HG03045 (cell line): Measurements from ENCODE around the gene RPS28.
"Not testable (repeated sequence)": the region's sequence is repeated elsewhere in the genome, so short reads cannot be mapped to it uniquely, and the experiment has no call there.

Source experiments
- ATAC-seq: cut with Tn5 transposase; IDR thresholded peaks from one replicate; pipeline ENCODE4 v1.9.1; 2021; ENCODE audit warnings: mild to moderate bottlenecking, moderate library complexity; ENCODE audit not compliant: unreplicated experiment

RPS28 gene

DNA sequence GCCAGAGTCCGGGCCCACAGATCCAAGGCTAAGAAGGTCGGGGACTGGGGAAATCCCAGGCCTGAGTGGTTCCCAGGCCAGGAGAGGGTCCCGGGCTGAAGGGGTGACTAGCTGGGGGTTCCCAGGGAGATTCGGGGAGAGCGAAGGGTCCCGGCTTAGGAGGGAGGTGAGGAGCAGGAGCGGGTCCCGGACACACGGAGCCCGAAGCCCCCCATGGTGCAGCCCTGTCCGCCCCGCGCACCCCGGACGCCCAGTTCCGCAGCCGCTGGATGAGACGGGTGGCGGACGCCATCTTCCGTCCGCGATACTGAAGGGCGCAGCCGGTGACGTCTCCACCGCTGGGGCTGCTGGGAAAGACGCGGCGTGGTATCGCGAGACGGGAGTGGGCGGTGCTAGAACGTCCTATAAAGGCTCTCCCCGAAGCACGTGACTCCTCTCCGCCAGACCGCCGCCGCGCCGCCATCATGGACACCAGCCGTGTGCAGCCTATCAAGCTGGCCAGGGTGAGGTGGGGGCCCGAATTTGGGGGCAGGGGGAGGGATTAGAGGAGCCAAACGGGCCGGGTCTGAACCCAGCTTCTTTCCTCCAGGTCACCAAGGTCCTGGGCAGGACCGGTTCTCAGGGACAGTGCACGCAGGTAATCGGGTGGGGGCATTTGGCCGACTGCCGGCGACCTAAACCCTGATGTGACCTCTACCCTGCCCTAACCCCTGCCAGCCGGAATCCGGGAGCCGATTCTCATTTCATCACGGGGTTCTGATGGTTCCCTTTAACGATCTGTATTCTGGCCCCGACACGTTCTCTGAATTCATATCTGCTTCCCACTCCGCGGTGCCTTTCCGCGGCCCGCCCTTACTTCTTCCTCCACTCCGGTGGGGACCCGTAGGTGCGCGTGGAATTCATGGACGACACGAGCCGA is at the start of gene RPS28, which contains the start of gene NDUFA7:
Gene RPS28, plus strand, starts transcription at position 430 of the 919 bp plus-strand sequence. Its CDS starts 35 bp downstream, at position 465.
Gene NDUFA7, minus strand, starts transcription at position 309 of the 919 bp plus-strand sequence. Its CDS starts 17 bp downstream, at position 292.
- peak; percentile 85 for ATAC-seq

- not testable (repeated sequence) for ATAC-seq
Observed at GRCh38 chr19:8276508-8276907, 44.8 kb upstream of the RPS28 start.

GRCh38 chr19:8291337-8291736 is 30.0 kb upstream of the RPS28 start:
- not testable (repeated sequence) for ATAC-seq

DNA sequence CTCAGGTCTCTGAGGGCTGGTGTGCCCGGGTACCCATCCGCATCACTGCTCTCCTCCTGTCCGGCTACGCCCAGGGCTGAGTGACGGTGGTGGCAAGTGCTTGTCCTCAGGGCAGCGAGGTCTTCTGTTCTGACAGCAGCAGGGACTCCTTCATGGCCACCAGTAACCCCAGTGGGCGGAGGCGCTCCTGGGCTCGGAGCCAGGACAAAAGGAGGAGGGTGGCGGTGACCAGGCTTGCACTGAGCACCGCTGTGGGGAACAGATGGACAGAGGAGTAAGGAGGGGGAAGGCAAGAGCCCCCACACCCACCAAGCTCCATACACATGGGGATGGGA is 19.0 kb upstream of the RPS28 start:
- no peak for ATAC-seq

DNA sequence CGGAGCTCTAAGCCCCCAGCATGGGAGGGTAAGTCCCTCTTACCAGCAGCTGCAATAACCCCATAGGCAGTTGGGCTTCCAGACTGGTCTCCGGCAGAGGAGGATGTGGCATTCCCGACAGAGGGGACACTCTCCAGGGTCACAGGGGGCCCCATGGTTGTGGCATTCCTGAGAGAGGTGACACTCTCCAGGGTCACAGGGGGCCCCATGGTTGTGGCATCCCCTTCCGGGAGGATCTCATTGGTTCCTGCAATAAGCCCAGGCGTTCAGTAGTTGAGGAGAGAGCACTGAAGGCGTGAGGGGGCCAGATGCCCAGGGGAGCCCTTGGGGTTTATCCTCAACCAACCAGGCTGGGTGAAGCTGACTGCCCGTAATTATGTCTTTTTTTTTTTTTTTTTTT is 18.6 kb upstream of the RPS28 start:
- no peak for ATAC-seq

GRCh38 chr19:8304841-8305621 is 16.3 kb upstream of the RPS28 start:
- ATAC-seq = no peak

DNA sequence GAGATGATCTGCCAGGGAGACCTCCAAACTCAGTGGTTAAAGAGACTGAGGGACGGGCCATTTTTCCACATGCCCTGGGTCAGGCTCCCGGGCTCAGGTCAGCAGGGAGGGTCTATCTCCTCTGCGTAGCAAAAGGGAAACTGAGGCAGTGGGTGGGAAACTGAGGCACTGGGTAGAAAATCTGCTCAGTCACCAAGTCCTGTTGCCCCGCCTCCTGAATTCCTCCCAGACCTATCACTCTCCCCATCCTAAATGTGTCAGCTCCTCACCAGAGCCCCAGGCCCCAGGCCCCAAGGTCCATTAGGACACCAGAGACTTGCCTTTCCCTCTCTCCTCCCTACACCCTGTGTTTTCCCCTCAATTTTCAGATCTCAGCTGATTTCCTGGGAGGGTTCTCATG is 15.5 kb upstream of the RPS28 start:
- ATAC-seq = no peak

GRCh38 chr19:8306235-8307054 is 14.9 kb upstream of the RPS28 start:
- no peak for ATAC-seq

DNA sequence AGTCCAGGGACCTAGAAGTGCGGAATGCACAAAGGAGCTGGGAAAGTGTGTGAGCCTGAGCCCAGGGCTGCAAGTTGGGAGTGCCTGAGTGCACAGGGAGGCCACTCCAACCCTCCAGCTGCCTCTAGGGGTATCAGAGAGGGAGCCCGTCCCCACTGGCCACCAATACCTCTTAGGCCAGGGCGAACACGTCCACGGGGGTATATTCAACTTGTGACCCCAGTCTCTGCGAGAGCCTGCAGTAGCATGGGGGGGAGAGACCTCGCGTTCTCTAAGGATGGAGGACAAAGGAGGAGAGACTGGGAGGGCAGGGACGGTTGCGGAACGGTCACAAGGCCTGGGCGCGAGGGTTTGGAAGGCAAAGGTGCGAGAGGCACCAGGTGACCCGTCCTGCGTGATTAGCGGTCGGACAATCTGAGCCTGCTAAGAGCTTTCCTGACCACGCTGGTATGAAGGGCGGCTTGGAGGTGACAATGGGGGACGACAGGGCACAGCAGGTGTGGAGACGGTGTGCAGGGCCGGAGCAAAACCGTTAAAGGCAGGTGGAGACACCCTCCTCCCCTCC is 13.8 kb upstream of the RPS28 start:
- ATAC-seq = no peak

DNA sequence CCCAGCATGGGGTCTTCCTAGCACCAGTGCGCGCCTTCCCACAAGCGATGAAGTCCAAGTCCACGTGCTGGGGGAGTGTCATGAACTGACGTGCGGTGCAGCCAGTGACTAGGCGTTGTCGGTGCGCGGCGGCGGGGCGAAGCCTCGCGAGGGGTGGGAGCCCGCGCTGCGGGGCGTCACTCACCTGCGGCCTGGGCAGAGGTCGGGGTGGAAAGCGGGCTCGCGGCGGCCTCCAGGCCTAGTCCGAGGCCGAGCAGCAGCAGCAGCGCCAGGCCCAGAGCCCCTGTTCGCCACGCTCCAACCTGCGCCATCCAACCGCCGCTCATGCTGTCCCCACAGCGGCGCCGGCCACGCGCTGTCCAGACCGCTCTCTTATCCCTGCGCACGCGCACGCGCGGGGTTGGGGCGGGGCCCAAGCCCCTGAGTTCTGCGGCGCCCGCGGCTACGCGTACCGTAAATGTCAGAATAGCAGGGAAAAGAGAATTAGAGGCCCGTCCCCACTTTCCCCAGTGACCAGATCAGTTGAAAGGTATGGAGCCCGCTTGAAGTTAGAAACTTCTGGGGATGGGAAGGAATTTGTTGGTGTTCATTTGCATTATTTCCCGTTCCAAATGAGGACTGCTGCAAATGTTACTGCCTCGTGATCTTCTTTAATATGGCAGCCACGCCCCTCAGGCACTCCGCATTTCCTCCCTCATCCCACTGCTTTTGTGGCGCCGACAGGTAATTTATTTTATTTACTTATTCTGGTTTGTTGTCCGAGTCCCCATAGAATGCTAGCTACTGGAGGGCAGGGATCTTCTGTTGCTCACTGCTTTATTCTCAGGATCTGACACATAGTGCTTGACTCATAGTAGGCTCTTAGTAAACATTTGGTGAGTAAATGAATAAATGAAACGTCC is 13.1 kb upstream of the RPS28 start, which contains the start of gene CD320:
Gene CD320, minus strand, starts transcription at position 394 of the 902 bp plus-strand sequence. Its CDS starts 68 bp downstream, at position 326.
- peak; percentile 76 for ATAC-seq

GRCh38 chr19:8308891-8309291 is 12.4 kb upstream of the RPS28 start:
- ATAC-seq = no peak

DNA sequence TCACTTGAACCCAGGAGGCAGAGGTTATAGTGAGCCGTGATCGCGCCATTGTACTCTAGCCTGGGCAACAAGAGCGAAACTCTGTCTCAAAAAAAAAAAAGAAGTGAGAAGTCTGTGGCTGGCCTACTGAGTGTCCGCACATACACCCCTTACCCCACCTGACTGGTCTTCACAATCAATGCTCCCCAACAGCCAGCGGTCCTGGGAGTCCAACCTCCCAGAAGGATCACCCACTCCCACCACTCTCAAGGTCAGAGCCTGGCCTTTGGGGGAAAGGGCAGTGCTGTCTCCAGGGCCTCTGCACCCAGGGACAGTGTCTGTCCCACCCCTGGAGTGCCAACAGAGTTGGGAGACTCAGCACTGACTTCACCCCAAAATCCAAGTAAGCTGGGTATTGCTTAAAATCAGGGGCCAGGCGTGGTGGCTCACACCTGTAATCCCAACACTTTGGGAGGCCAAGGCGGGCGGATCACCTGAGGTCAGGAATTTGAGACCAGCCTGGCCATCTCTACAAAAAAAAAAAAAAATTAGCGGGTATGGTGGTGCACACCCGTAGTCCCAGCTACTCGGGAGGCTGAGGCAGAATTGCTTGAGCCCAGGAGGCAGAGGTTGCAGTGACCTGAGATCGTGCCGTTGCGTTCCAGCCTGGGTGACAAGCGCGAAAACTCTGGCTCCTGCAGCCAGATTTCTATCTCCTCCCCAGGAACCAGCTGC is 10.8 kb upstream of the RPS28 start:
- ATAC-seq = no peak

GRCh38 chr19:8311461-8312260 is 9.6 kb upstream of the RPS28 start:
- no peak for ATAC-seq

GRCh38 chr19:8314981-8315640 is 6.2 kb upstream of the RPS28 start:
- ATAC-seq = not testable (repeated sequence)

GRCh38 chr19:8316351-8317125 is 4.8 kb upstream of the RPS28 start:
- no peak for ATAC-seq

DNA sequence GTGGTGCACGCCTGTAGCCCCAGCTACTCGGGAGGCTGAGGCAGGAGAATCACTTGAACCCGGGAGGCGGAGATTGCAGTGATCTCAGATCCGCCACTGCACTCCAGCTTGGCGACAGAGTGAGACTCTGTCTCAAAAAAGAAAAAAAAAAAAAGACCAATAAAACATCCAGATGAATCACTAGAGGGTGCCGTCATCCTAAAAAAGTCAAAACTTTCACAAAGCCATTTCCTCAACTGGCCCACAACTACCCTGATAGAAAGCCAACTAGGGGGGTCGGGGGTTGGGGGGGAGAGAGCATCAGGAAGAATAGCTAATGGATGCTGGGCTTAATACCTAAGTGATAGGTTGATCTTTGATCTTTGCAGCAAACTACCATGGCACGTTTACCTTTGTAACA is 2.5 kb upstream of the RPS28 start:
- not testable (repeated sequence) for ATAC-seq
